ENCODE results near the gene CNTF.

The CNTF gene

DNA sequence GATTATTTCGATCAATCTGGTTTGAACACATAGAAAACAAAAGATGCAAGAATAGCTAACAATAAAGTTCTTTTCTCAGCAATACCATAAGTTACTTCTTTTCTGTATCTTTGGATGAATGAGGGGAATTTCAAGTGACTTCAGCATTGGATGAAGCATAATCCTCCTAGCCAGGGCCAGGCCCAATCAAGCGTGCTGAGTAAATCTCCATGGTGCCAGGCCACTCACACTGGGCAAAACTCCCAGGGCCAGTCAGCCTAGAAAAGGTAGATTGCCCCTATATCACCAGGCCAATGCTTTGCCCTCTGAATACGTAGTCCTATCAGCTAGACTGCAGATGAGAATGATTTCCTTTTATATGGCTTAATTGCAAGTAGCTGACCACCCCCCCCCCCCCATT is 6.0 kb downstream of the CNTF start:
- Histone ChIP-seq H3K4me1 (ENCODE audit: control insufficient read depth in 1 of 2, insufficient read depth in 1 of 2, low read depth in 1 of 2, low read length in 1 of 2) (no peaks in the 10 kb centered on the region), H3K27ac (no peak overlapping the region), H3K27me3 (no peaks in the 10 kb centered on the region), H3K36me3 (peaks cover 36% of the 10 kb centered on the region), H3K4me3 (ENCODE audit: low read depth in 1 of 2, low read length in 1 of 2) (no peak overlapping the region), H3K9me3 (no peaks in the 10 kb centered on the region)
- TF ChIP-seq, protein P1, sequence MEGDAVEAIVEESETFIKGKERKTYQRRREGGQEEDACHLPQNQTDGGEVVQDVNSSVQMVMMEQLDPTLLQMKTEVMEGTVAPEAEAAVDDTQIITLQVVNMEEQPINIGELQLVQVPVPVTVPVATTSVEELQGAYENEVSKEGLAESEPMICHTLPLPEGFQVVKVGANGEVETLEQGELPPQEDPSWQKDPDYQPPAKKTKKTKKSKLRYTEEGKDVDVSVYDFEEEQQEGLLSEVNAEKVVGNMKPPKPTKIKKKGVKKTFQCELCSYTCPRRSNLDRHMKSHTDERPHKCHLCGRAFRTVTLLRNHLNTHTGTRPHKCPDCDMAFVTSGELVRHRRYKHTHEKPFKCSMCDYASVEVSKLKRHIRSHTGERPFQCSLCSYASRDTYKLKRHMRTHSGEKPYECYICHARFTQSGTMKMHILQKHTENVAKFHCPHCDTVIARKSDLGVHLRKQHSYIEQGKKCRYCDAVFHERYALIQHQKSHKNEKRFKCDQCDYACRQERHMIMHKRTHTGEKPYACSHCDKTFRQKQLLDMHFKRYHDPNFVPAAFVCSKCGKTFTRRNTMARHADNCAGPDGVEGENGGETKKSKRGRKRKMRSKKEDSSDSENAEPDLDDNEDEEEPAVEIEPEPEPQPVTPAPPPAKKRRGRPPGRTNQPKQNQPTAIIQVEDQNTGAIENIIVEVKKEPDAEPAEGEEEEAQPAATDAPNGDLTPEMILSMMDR (IDR thresholded peaks at IDR 0.05): no peak

DNA sequence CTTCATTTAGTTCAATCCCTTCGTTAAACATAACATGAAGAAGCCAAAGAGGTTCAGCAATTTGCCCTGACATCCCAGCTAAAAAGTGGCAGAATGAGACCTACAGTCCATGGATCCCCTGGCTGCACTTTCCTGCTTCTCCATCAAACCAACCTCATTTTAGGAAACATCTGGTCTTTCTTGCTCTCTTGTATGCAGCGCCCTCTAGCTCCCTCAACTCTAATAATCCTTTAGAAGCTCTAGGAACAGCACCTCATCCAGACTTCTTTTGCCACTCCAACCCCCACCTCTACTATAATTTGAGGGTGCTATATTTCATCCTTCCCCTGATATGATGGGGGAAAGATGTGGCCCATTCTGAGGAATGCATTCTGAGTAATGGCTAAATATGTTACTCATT is 7.4 kb downstream of the CNTF start:
- H3K9me3 ChIP-seq: no peaks in the 10 kb centered on the region
- TF ChIP-seq, protein P1 (IDR thresholded peaks at IDR 0.05): no peak
- no peak overlapping the region for H3K27ac ChIP-seq
- no peaks in the 10 kb centered on the region for H3K4me1 ChIP-seq (ENCODE audit: control insufficient read depth in 1 of 2, insufficient read depth in 1 of 2, low read depth in 1 of 2, low read length in 1 of 2)
- peaks cover 24% of the 10 kb centered on the region for H3K36me3 ChIP-seq
- no peaks in the 10 kb centered on the region for H3K27me3 ChIP-seq
- H3K4me3 ChIP-seq (ENCODE audit: low read depth in 1 of 2, low read length in 1 of 2): no peak overlapping the region

DNA sequence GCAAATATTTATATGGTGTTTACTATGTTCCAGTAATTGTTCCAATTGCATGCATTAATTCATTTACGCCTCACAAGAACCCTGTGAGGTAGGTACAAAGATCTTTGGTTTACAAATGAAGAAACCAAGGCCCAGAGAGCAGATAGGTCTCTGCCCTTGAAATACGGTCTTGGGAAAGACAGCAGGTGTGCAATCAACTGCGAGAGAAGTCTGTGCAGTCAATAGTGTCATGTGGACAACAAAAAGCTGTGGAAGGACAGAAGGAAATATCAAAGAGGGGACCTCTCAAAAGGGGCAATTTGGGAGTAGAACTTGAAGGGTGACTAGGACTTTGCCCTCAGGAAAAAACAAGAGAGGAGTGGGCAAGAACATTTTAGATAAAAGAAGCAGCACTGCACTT is 8.9 kb downstream of the CNTF start:
- H3K27ac ChIP-seq: no peak overlapping the region
- H3K9me3 ChIP-seq: no peaks in the 10 kb centered on the region
- H3K36me3 ChIP-seq: peaks cover 8% of the 10 kb centered on the region
- TF ChIP-seq, protein P1 (IDR thresholded peaks at IDR 0.05): no peak
- H3K4me3 ChIP-seq (ENCODE audit: low read depth in 1 of 2, low read length in 1 of 2): no peak overlapping the region
- no peaks in the 10 kb centered on the region for H3K27me3 ChIP-seq
- H3K4me1 ChIP-seq (ENCODE audit: control insufficient read depth in 1 of 2, insufficient read depth in 1 of 2, low read depth in 1 of 2, low read length in 1 of 2): no peaks in the 10 kb centered on the region

DNA sequence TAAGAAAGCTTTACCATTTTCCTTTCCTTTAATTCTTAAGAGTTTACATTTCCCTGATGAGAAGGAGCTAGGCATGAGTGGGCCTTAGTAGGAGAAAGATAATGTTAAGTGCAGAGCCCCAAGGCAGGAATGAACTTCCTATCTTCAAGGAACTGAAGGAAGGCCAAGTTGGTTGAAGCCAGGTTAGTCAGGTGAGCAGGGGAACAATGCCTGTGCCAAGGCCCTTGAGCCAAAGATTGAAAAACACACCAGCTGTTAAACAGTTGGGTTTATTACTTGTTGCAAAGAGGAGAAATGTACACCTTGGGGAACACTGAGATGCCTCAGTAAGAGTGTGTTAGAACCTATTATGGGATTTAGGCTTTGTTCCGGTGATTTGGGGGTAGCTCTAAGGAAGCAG is 10.0 kb downstream of the CNTF start:
- H3K4me3 ChIP-seq (ENCODE audit: low read depth in 1 of 2, low read length in 1 of 2): no peak overlapping the region
- no peaks in the 10 kb centered on the region for H3K27me3 ChIP-seq
- H3K4me1 ChIP-seq (ENCODE audit: control insufficient read depth in 1 of 2, insufficient read depth in 1 of 2, low read depth in 1 of 2, low read length in 1 of 2): no peaks in the 10 kb centered on the region
- peaks cover 5% of the 10 kb centered on the region for H3K36me3 ChIP-seq
- H3K27ac ChIP-seq: no peak overlapping the region
- TF ChIP-seq, protein P1 (IDR thresholded peaks at IDR 0.05): no peak
- H3K9me3 ChIP-seq: no peaks in the 10 kb centered on the region

DNA sequence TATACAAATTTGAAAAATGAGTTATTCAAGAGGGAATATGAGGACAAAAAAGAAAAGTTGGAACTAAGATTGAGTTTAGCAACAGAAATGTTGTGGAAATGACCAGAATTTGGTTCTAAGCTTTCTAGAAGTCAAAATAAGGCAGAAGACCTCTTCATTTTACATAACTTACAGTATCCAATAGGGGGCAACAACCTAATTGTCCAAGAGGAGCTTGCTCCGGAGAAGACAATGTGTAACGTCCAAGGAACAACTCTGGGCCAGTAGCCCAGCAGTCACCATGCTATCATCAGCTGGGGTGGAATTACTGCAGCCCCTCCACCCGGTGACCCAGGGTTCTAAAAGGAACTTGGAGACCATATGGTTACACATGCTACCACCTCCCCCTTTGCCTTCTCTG is 14.1 kb downstream of the CNTF start:
- Histone ChIP-seq H3K4me3 (ENCODE audit: low read depth in 1 of 2, low read length in 1 of 2) (no peak overlapping the region), H3K4me1 (ENCODE audit: control insufficient read depth in 1 of 2, insufficient read depth in 1 of 2, low read depth in 1 of 2, low read length in 1 of 2) (no peaks in the 10 kb centered on the region)

More for the DNA sequence above, 14.1 kb downstream of the CNTF start:
- Histone ChIP-seq H3K36me3 (no peaks in the 10 kb centered on the region), H3K9me3 (no peaks in the 10 kb centered on the region), H3K27ac (no peak overlapping the region), H3K27me3 (no peaks in the 10 kb centered on the region)
- TF ChIP-seq, protein P1 (IDR thresholded peaks at IDR 0.05): no peak
